ENCODE results near the gene ARPC1A. TPM values are rescaled to one million over a fixed set of nuclear protein-coding genes. Genes with fewer than 3 reads are reported as not detected.
"Not testable (repeated sequence)": the region's sequence is repeated elsewhere in the genome, so short reads cannot be mapped to it uniquely, and the experiment has no call there.

ARPC1A gene
- total RNA-seq, 3 donors from 2014 or later (not counting 1 experiment from before 2014, with no cell fraction given) = 38.1 to 48.1 (median 47.9) TPM

GRCh38 chr7:99386584-99387238, 61.0 kb downstream of the ARPC1A start:
- Histone ChIP-seq H3K4me1 (ENCODE audit: control insufficient read depth, insufficient read depth, low read length) (peaks cover 39% of the 10 kb centered on the region), H3K27ac (ENCODE audit: low read length) (no peak overlapping the region), H3K9me3 (ENCODE audit: control insufficient read depth, insufficient read depth, low read length) (no peaks in the 10 kb centered on the region), H3K36me3 (ENCODE audit: control insufficient read depth, insufficient read depth, low read length) (peaks cover 65% of the 10 kb centered on the region), H3K4me3 (ENCODE audit: low read length) (no peak overlapping the region), H3K27me3 (ENCODE audit: control insufficient read depth, insufficient read depth, low read length) (no peaks in the 10 kb centered on the region)
- Mint-ChIP-seq H3K27me3 (ENCODE audit: low read depth in 2 of 2) (no peaks in the 10 kb centered on the region), H3K4me3 (no peak overlapping the region), H3K9me3 (no peaks in the 10 kb centered on the region), H3K36me3 (no peaks in the 10 kb centered on the region), H3K27ac (peak overlapping the region; percentile 84 to 97), H3K4me1 (peaks cover 10 to 34% of the 10 kb centered on the region in 2 donors)
- TF ChIP-seq CTCF (IDR thresholded peaks at IDR 0.05) = peak; percentile 25
- peak in 1 of 2 donors; percentile 71 for DNase-seq
- WGBS (ENCODE audit: insufficient coverage) = 94% methylated on average over 9 of the region's 9 CpGs
- intact Hi-C loops (cut with micrococcal nuclease) = loop anchor here (1.0 kb wide), 1 partner anchor 21 kb away; no protein-coding TSS in a partner anchor
- peak; percentile 55 to 77 (median 70) for ATAC-seq

GRCh38 chr7:99387239-99387635, 61.5 kb downstream of the ARPC1A start:
- not testable (repeated sequence) for DNase-seq; ATAC-seq; H3K36me3 Mint-ChIP-seq; H3K27ac ChIP-seq (ENCODE audit: low read length); H3K4me3 ChIP-seq (ENCODE audit: low read length); H3K27me3 ChIP-seq (ENCODE audit: control insufficient read depth, insufficient read depth, low read length); H3K9me3 Mint-ChIP-seq; H3K9me3 ChIP-seq (ENCODE audit: control insufficient read depth, insufficient read depth, low read length); H3K4me3 Mint-ChIP-seq; H3K27me3 Mint-ChIP-seq (ENCODE audit: low read depth in 2 of 2)
- intact Hi-C loops (cut with micrococcal nuclease) = loop anchor here (1.0 kb wide), 1 partner anchor 22 kb away; no protein-coding TSS in a partner anchor
- TF ChIP-seq CTCF (IDR thresholded peaks at IDR 0.05) = peak; percentile 2
- peaks cover 38% of the 10 kb centered on the region for H3K4me1 ChIP-seq (ENCODE audit: control insufficient read depth, insufficient read depth, low read length)
- H3K27ac Mint-ChIP-seq = peak overlapping the region; percentile 84 to 97
- peaks cover 10 to 31% of the 10 kb centered on the region in 2 donors for H3K4me1 Mint-ChIP-seq
- WGBS (ENCODE audit: insufficient coverage) = 93% methylated on average over 11 of the region's 14 CpGs
- peaks cover 68% of the 10 kb centered on the region for H3K36me3 ChIP-seq (ENCODE audit: control insufficient read depth, insufficient read depth, low read length)

GRCh38 chr7:99387912-99388311, 62.2 kb downstream of the ARPC1A start:
- ATAC-seq (no peak), DNase-seq (no peak)
- peaks cover 66% of the 10 kb centered on the region for H3K36me3 ChIP-seq (ENCODE audit: control insufficient read depth, insufficient read depth, low read length)
- Mint-ChIP-seq H3K4me3 (no peak overlapping the region), H3K9me3 (no peaks in the 10 kb centered on the region), H3K27me3 (ENCODE audit: low read depth in 2 of 2) (no peaks in the 10 kb centered on the region), H3K4me1 (peaks cover 10 to 35% of the 10 kb centered on the region in 2 donors), H3K27ac (peak overlapping the region in 1 of 2 donors; percentile 26), H3K36me3 (no peaks in the 10 kb centered on the region)
- no peak overlapping the region for H3K27ac ChIP-seq (ENCODE audit: low read length)
- intact Hi-C loops (cut with micrococcal nuclease) = loop anchor here (1.0 kb wide), 1 partner anchor 23 kb away; no protein-coding TSS in a partner anchor
- H3K9me3 ChIP-seq (ENCODE audit: control insufficient read depth, insufficient read depth, low read length) = no peaks in the 10 kb centered on the region
- no peaks in the 10 kb centered on the region for H3K27me3 ChIP-seq (ENCODE audit: control insufficient read depth, insufficient read depth, low read length)
- peaks cover 40% of the 10 kb centered on the region for H3K4me1 ChIP-seq (ENCODE audit: control insufficient read depth, insufficient read depth, low read length)
- WGBS (ENCODE audit: insufficient coverage) = 97% methylated on average over 20 of the region's 20 CpGs
- no peak for TF ChIP-seq CTCF (IDR thresholded peaks at IDR 0.05)
- H3K4me3 ChIP-seq (ENCODE audit: low read length) = no peak overlapping the region
